SK-MEL-5 (cell line): ENCODE data around the gene MUCL1. TPM values are rescaled to one million over a fixed set of nuclear protein-coding genes. Genes with fewer than 3 reads are reported as not detected.

Experiments
- DNase-seq: peaks from one replicate; pipeline ENCODE4 v3.0.0-alpha.2; 2016; ENCODE audit warnings: low read depth, low spot score
- in situ Hi-C: cut with HindIII; loops from 2 replicates; pipeline ENCODE4 v1.10.0; 2016; ENCODE audit warnings: low sequenced_read_pairs, high pct_unique_total_duplicates, low pct_unique_long_range_greater_than_20kb
- polyA plus RNA-seq, 2 experiments: library from polyadenylated mRNA; depleted of rRNA; stranded (reverse); fragments of >200 nt; gene quantifications; 2 replicates each; pipeline ENCODE4 v1.2.3, GENCODE V29; 2015
- total RNA-seq: library from RNA; depleted of rRNA; stranded (reverse); fragments of >200 nt; shearing (Covaris generic); gene quantifications from 2 replicates; pipeline ENCODE4 v1.2.3, GENCODE V29; 2014; rRNA removed

The MUCL1 gene, protein sequence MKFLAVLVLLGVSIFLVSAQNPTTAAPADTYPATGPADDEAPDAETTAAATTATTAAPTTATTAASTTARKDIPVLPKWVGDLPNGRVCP
- total RNA-seq: not detected in 2 replicates
- not detected in 2 replicates for polyA plus RNA-seq (2015; cell fraction: cytosol; rRNA removed)
- polyA plus RNA-seq (2015; cell fraction: nucleus; rRNA removed): not detected in 2 replicates

GRCh38 chr12:54853933-54854538 is at the start of gene MUCL1:
Gene MUCL1, plus strand, starts transcription at chr12:54854516. Its CDS starts 67 bp downstream, at chr12:54854583.
- in situ Hi-C loops: loop anchor here (25.0 kb wide), 1 partner anchor 108 kb away; no protein-coding TSS in a partner anchor

DNA sequence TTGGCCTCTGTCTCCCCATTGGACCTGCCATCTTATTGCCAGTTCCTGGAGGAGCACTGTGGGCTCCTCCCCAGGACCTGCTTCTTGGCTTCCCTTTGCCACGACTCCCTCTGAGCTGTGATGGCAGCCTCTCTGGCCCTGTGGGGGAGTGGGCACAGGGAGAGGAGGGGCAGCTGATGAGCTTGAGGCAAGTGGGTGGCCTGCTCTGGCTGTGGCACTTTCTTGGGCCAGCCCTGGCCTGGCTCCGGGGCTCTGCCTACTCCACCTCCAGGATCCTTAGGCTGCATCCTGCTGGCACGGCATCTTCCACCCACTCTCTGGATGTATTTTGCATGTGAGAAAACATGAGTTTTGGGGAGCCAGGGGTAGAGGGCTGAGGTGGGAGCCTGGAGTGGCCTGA is 32.6 kb upstream of the MUCL1 start:
- in situ Hi-C loops: no loop called here
- DNase-seq: no peak

More at GRCh38 chr12:54853933-54854538, at the start of gene MUCL1:
- peak; percentile 84 for DNase-seq

GRCh38 chr12:54824402-54824801 is 29.9 kb upstream of the MUCL1 start:
- no peak for DNase-seq
- in situ Hi-C loops: no loop called here

DNA sequence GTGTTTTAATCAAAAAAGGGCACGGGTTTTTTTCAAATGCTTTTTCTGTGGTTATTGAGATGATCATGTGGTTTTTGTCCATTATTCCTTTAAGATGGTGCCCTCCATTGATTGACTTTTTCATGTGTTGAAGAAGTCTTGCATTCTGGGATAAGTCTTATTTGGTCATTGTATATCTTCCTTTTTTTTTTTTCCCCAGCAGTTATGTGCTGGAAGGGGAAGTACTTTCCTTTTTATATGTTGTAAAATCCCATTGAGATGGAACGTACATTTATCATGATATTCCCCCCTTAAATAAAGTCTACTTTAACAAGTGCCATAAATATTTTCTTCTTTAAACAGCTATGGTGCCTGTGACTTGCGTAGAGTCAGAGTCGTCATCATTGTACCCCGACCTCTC is 24.8 kb upstream of the MUCL1 start:
- in situ Hi-C loops: no loop called here
- DNase-seq: no peak

DNA sequence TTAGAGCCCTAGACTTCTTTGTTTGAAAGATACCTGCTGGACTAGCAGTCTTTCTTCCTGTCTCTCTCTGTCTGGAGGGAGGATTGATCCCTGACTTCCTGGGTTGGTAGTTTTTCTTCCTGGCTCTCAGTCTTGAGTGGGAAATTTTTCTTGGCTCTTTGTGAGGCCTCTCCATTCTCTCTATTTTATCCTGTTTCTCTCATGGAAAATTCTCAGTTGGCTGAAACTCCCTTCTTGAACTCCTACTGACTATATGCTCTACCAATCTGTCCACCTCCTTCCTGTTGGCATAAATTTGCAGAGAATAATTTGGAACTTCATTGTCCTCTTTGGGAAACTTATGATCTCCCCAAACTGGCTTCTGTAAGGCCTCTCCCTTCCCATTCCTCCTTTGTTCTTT is 24.1 kb upstream of the MUCL1 start:
- DNase-seq: no peak
- in situ Hi-C loops: no loop called here

- no peak for DNase-seq
- in situ Hi-C loops: no loop called here
These were observed 22.7 kb upstream of the MUCL1 start for GRCh38 chr12:54831631-54832030.

DNA sequence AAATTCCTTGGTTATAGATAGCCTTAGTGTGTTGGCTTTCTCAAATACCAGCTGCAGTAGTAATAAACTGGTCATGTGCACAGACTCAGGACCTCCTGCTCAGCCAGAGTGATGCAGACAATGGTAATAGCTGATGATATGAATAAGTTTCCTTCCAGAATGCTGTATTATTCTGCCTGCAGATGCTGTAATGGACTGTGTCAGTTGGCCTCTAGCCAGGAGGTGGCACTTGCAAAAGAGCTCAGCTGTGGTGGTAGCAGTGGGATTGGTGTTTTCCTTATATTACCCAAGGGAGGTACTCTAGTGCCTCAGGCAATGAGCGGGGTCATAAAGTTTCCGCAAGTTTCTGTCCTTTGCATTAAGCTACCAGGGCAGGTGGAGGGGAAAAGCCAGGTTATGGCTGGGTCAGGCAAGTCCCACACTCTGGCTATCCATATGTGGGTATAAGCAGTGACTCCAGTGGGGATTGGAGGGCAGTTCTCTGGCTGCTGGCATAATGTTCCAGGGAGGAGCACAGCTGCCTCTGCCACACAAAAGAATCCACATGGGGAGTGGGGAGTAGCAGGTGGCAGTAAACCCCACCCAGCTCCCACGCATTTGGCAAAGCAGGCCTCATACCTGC is 14.0 kb upstream of the MUCL1 start:
- in situ Hi-C loops: no loop called here
- DNase-seq: no peak

- no peak for DNase-seq
- in situ Hi-C loops: loop anchor here (25.0 kb wide), 1 partner anchor 105 kb away; no protein-coding TSS in a partner anchor
These were observed 3.1 kb downstream of the MUCL1 start for GRCh38 chr12:54857406-54857805.

DNA sequence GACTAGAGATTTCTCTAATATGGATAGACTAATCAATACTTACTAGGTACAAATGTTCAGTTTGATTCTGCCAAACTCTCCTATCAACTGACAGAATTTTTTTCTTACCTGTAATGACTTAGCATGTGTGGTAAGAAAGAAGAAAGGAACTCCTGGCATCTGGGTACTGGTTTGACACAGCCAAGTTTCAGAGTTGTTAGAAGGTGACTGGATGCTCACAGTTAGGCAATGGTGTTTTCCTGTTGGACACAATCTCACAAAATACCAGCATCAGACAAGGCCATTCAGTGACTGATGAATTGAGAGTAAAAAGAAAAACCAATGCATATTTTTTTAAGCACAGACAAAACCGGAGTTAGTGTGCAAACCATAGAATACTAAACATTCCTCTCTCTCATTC is 4.2 kb downstream of the MUCL1 start:
- in situ Hi-C loops: loop anchor here (25.0 kb wide), 1 partner anchor 104 kb away; no protein-coding TSS in a partner anchor
- no peak for DNase-seq

DNA sequence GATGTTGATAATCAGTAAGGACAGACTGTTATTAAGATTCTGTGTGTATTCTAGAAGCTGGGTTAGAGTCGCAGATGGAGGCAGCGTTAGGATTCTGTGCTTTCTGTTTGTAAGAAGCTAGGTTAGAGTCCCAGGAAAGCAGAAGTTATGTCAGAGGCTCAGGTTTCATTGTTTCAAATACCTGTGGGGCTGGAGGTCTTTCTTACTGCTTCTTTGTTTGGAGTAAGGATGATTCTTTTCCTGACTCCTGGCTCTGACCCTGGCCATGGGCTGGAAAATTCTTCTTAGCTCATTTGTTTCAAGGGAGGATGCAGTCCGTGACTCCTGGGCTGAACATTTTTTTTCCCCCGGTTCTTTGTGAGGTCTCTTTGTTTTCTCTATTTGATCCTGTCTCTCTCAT is 5.2 kb downstream of the MUCL1 start:
- in situ Hi-C loops: loop anchor here (25.0 kb wide), 1 partner anchor 103 kb away; no protein-coding TSS in a partner anchor
- no peak for DNase-seq

DNA sequence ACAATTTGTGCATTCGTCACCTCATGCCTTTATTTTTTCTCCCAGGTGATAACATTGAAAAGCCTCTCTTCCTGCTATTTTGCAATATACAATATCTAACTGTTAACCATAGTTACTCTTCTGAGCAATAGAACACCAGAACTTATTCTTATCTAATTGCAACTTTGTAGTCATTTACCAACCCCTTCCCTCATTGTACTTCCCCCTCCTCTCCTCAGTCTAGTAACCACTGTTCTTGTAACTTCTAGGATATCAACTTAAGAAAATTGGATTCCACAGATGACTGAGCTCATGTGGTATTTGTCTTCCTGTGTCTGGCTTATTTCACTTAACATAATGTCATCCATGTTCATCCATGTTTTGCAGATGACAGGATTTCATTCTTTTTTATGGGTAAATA is 7.6 kb downstream of the MUCL1 start:
- in situ Hi-C loops: loop anchor here (25.0 kb wide), 1 partner anchor 100 kb away; no protein-coding TSS in a partner anchor
- DNase-seq: no peak

DNA sequence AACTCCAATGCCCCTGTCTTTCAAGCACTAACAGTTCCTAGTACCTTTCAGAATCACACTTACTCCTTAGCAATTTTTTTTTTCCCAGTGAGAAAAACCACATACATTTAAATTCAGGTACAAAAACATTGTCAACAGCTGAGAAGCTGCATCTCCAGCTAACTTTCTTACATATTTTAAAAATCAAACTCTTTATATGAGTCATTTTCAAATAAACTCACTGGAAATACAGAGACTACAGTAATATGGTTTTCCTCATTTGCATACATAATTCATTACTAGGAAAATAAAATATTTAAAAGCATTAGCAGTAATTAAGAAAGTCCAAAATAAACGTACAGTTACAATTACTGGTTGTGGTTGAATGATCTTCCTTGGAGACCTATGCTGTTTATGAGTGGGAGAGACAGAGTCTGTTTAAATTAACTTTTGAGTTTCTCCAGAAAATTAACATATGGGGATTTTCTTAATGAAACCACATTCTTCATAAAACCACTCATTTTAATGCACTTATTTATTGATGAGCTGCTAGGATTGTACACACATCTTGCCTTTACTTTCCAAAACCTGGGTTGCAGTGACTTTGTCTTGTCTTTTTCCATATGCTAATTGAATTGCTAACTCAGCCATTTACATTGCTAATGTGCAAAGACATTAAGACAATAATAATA is 9.8 kb downstream of the MUCL1 start:
- in situ Hi-C loops: loop anchor here (25.0 kb wide), 1 partner anchor 98 kb away; no protein-coding TSS in a partner anchor

DNA sequence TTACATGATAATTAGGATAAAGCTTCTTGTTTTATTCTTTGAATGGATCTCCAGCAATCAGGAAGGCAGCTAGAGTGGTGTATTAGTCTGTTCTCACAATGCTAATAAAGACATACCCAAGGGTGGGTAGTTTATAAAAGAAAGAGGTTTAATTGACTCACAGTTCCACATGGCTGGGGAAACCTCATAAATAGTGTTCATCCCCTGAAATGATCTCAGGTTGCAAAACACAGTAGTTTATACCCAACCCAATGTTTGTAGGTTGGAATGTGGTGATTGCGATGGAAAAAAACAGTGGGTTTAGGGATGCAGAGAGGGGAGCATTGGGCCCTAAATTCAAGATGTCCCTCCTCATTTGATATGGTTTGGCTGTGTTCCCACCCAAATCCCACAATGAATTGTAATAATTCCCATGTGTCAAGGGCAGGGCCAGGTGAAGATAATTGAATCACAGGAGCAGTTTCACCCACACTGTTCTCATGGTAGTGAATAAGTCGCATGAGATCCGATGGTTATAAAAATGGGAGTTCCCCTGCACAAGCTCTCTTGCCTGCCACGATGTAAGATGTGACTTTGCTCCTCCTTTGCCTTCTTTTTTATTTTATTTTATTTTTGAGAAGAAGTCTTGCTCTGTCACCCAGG is 11.5 kb downstream of the MUCL1 start:
- in situ Hi-C loops: loop anchor here (25.0 kb wide), 1 partner anchor 96 kb away; no protein-coding TSS in a partner anchor
- DNase-seq: no peak

More for the DNA sequence above, 9.8 kb downstream of the MUCL1 start:
- DNase-seq: no peak

DNA sequence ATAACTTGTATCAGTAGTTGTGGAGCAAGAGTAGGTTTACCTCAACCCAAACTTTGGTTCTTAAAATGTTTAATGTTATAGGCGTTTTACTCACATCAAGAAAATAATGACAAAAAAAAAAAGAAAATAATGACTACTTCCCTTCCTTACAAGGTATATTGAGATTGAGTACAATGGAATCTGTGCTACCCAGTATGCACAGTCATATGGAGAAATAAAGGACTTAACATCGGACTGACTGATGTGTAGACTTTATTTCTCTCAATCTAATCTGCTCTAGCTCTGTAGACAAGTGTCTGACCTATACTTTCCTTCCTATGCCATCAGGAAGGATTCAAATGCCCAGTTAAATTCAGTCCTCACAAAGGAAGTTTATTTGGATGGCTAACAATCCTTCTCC is 14.4 kb downstream of the MUCL1 start:
- in situ Hi-C loops: loop anchor here (25.0 kb wide), 1 partner anchor 94 kb away; no protein-coding TSS in a partner anchor
- DNase-seq: no peak

DNA sequence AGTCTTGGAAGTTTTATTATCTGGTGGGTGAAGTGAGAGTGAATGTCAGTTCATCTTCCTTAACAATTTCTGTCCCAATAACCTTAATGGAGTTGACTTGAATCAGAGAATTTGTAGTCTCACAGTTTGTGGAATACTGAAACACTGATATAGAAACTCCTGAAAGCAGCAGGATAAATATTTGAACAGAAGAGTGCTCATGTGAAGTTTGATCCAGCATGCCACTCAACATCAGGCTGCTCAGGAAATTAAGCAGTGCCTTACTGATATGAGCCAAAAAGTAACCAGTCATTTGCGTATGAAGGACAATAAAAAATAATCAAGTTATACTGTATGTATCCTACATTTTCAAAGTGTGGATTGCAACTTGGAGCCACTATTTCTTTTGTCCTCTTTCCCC is 15.7 kb downstream of the MUCL1 start:
- in situ Hi-C loops: loop anchor here (25.0 kb wide), 1 partner anchor 92 kb away; no protein-coding TSS in a partner anchor
- no peak for DNase-seq

DNA sequence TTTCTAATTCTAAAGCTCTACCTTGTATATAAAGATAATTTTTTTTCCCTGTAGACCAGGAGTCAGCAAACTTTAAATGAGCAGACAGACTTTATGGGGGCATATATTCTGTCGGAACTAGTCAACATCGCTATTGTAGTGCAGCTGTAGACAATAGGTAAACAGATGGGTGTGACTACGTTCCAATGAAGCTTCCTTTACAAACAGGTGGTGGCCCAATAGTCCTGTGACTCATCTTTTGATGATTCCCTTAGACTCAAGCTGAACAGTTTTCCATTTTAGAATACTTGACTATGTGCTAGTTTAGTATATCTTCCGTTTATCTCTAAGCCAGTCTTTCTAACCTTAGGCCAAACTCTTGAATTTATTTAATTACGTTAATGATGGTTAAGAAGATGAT is 16.3 kb downstream of the MUCL1 start:
- in situ Hi-C loops: loop anchor here (25.0 kb wide), 1 partner anchor 92 kb away; no protein-coding TSS in a partner anchor

DNA sequence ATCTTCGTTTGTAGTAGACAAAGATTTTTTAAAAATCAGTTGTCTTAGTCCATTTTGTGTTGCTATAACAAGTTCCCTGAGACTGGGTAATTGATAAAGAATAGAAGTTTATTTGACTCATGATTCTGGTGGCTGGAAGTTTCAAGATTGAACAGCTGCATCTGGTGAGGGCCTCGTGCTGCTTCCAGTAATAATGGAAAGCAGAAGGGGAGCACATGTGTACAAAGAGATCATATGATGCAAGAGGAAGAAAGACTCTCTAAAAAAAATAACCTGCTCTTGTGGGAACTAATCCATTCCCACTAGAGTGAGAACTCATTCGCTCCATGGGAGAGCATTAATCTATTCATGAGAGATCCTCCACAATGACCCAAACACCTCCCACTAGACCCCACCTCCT is 24.8 kb downstream of the MUCL1 start:
- in situ Hi-C loops: no loop called here
- DNase-seq: no peak

More for the DNA sequence above, 16.3 kb downstream of the MUCL1 start:
- no peak for DNase-seq
